K562 (cell line): ENCODE results near the gene FHIT. TPM values are rescaled to one million over a fixed set of nuclear protein-coding genes. Genes with fewer than 3 reads are reported as not detected.

Source experiments
- ATAC-seq: fragments of 200-7000 bp; cut with Tn5 transposase; 3 replicates; pipeline ENCODE4 v1.9.1; 2020; ENCODE audit warnings: moderate library complexity
- BruUV-seq: library from RNA; stranded (reverse); fragments of 400-500 nt; replicated peaks from 2 replicates; lab custom pipeline; 2021; lab: Mats Ljungman, UMichigan
- CTCF ChIA-PET: fragments of 300-600 bp; formaldehyde crosslinking; extraction: SDS; loops from one replicate; lab custom pipeline; 2021; ENCODE audit warnings: low intra/inter-chr PET ratio; lab: Yijun Ruan, JAX
- POLR2A ChIA-PET: fragments of 300-600, 350-650 bp; sonication (Branson Sonifier 250); formaldehyde crosslinking; extraction: SDS; loops from one replicate; lab custom pipeline; 2021; ENCODE audit warnings: antibody characterized with exemption, inconsistent platforms; lab: Yijun Ruan, JAX
- DNase-seq, 4 experiments: peaks; one replicate each; pipeline versions ENCODE4 v3.0.0 to v3.0.0-alpha.2; 2011 to 2018; ENCODE audit warnings: low spot score in 3 of 4, mixed read lengths in 3 of 4; ENCODE audit errors: extremely low read depth in 1 of 4
- FAIRE-seq: peaks from 2 replicates; lab custom pipeline; 2011; peaks lifted over from hg19 to GRCh38; lab: Jason Lieb, UNC
- H2AFZ ChIP-seq: 2 replicates; pipeline ENCODE4 v1.6.0; 2011; ENCODE audit warnings: low read depth, low read length, control low read depth, inconsistent platforms
- H3K27ac ChIP-seq: fragments of 200-600 bp; 3 replicates; pipeline ENCODE4 v1.8.0; 2011; ENCODE audit warnings: low read depth, mild to moderate bottlenecking, control low read depth, inconsistent platforms, low read length, moderate library complexity, mixed read lengths; ENCODE audit errors: extremely low read depth
- H3K27me3 ChIP-seq, 2 experiments: fragments of 300-600 bp in 1 of 2; 2 replicates in 1 of 2; 3 replicates in 1 of 2; pipeline versions ENCODE4 v1.6.0 to v1.8.0; 2011; ENCODE audit warnings: inconsistent platforms in 2 of 2, low read length in 2 of 2, mild to moderate bottlenecking in 1 of 2, mixed read lengths in 1 of 2, moderate library complexity in 1 of 2; ENCODE audit not compliant: control insufficient read depth in 2 of 2, insufficient read depth in 2 of 2
- H3K36me3 ChIP-seq: fragments of 300-600 bp; 3 replicates; pipeline ENCODE4 v1.8.0; 2011; ENCODE audit warnings: mild to moderate bottlenecking, low read length, inconsistent platforms; ENCODE audit not compliant: control insufficient read depth, insufficient read depth
- H3K4me1 ChIP-seq, 2 experiments: fragments of 200-600 bp in 1 of 2; replicated peaks in 1 of 2; 2 replicates in 1 of 2; 3 replicates in 1 of 2; pipeline versions ENCODE4 v1.5.1 to v1.8.0; 2011; ENCODE audit warnings: inconsistent platforms in 2 of 2, low read length in 2 of 2, mild to moderate bottlenecking in 1 of 2, mixed read lengths in 1 of 2, moderate library complexity in 1 of 2; ENCODE audit not compliant: control insufficient read depth in 2 of 2, insufficient read depth in 2 of 2
- H3K4me2 ChIP-seq: 2 replicates; pipeline ENCODE4 v1.6.1; 2011; ENCODE audit warnings: low read length, control low read depth, inconsistent platforms, mixed read lengths; ENCODE audit not compliant: insufficient read depth
- H3K4me3 ChIP-seq: fragments of 200-600 bp; sonication (generic), shearing (Covaris generic); 2 replicates; pipeline ENCODE4 v1.5.1; 2016; ENCODE audit warnings: control low read depth, inconsistent platforms
- H3K79me2 ChIP-seq: fragments of 200-600 bp; 3 replicates; pipeline ENCODE4 v1.8.0; 2011; ENCODE audit warnings: low read length, inconsistent platforms; ENCODE audit not compliant: control insufficient read depth, insufficient read depth
- H3K9ac ChIP-seq, 2 experiments: 2 replicates each; pipeline versions ENCODE4 v1.6.0 to v1.6.1; 2011; ENCODE audit warnings: low read depth in 2 of 2, low read length in 2 of 2, control low read depth in 1 of 2, inconsistent platforms in 1 of 2, mild to moderate bottlenecking in 1 of 2, mixed read lengths in 1 of 2; ENCODE audit not compliant: insufficient read depth in 1 of 2
- H3K9me1 ChIP-seq: one replicate; pipeline ENCODE4 v1.6.0; 2011; ENCODE audit warnings: inconsistent platforms, mild to moderate bottlenecking, low read length, moderate library complexity; ENCODE audit not compliant: control insufficient read depth, insufficient read depth
- H3K9me3 ChIP-seq: replicated peaks from 2 replicates; pipeline ENCODE4 v1.5.1; 2011; ENCODE audit warnings: low read depth, low read length, inconsistent platforms; ENCODE audit not compliant: control insufficient read depth, insufficient read depth
- H4K20me1 ChIP-seq: replicated peaks from 2 replicates; pipeline ENCODE4 v1.6.1; 2011; ENCODE audit warnings: low read length, inconsistent platforms, mixed read lengths; ENCODE audit not compliant: control insufficient read depth, insufficient read depth
- E4F1 ChIP-seq: fragments of 250-450 bp; sonication (Bioruptor Pico); IDR thresholded peaks from 2 replicates; pipeline ENCODE4 v1.5.0; 2021; ENCODE audit warnings: mild to moderate bottlenecking, borderline replicate concordance
- ELF4 ChIP-seq: fragments of 450-650 bp; formaldehyde crosslinking; IDR thresholded peaks from 2 replicates; pipeline ENCODE4 v1.4.0; 2022; ENCODE audit warnings: missing genetic modification characterization
- FOXP1 ChIP-seq: sonication (generic); formaldehyde crosslinking; IDR thresholded peaks from 2 replicates; pipeline ENCODE4 v1.8.0; 2022; ENCODE audit warnings: mild to moderate bottlenecking, missing genetic modification reagents
- PHB2 ChIP-seq: fragments of 450-650 bp; IDR thresholded peaks from 2 replicates; pipeline ENCODE4 v1.6.1; 2017; ENCODE audit warnings: low read depth
- SIN3A ChIP-seq, 2 experiments: fragments of 150-350 bp in 1 of 2; IDR thresholded peaks; 2 replicates each; pipeline ENCODE4 v1.6.1; 2011 to 2016; ENCODE audit warnings: borderline replicate concordance in 2 of 2, low read depth in 2 of 2, low read length in 2 of 2, mild to moderate bottlenecking in 2 of 2, moderate library complexity in 2 of 2; ENCODE audit not compliant: control insufficient read depth in 1 of 2
- THAP7 ChIP-seq: fragments of 250-450 bp; sonication (Bioruptor Pico); IDR thresholded peaks from 2 replicates; pipeline ENCODE4 v1.5.0; 2021
- ZHX1 ChIP-seq: fragments of 150-350 bp; conservative IDR thresholded peaks from 2 replicates; pipeline ENCODE4 v1.6.1; 2014; ENCODE audit warnings: low read length
- ZNF586 ChIP-seq: fragments of 450-650 bp; formaldehyde crosslinking; conservative IDR thresholded peaks from 2 replicates; pipeline ENCODE4 v1.4.0; 2020; ENCODE audit warnings: mild to moderate bottlenecking, moderate library complexity
- WGBS: fragments of 100-300 bp; shearing (Covaris generic); methylation state at CpG from one replicate; pipeline ENCODE4 v1.1.6; 2016; ENCODE audit warnings: low coverage, mixed read lengths; ENCODE audit not compliant: insufficient coverage; ENCODE audit errors: missing lambda C conversion rate; 5-methylcytosine and 5-hydroxymethylcytosine counted together
- in situ Hi-C: fragments of 300-500 bp; cut with MboI; formaldehyde crosslinking; loops from 4 replicates; pipeline ENCODE4 v1.15.0; 2018; ENCODE audit warnings: inconsistent platforms, mixed read lengths
- intact Hi-C: fragments of 100-400 bp; cut with micrococcal nuclease; formaldehyde crosslinking; loops from 2 replicates; pipeline ENCODE4 v1.14.2; 2022
- polyA plus RNA-seq, 8 experiments: library from polyadenylated mRNA; depleted of rRNA in 4 of 8; stranded (reverse) in 5 of 8; unstranded in 3 of 8; fragments of >200 nt; fragmentation: Nextera tagmentation in 2 of 8; fragmentation: Illumina TruSeq in 1 of 8; extraction: Ambion mirVana in 2 of 8; extraction: Trizol in 1 of 8; gene quantifications; 2 replicates each; pipeline versions ENCODE4 v1.2.1 to v1.2.3, GENCODE V29; 2011 to 2014; ENCODE audit warnings: inconsistent platforms in 1 of 8, missing spikeins in 1 of 8
- total RNA-seq, 7 experiments: library from RNA; depleted of rRNA in 6 of 7; stranded (reverse); fragments of >200 nt in 6 of 7; fragmentation: Illumina TruSeq in 2 of 7; extraction: Trizol in 2 of 7; gene quantifications; 2 replicates each; pipeline versions ENCODE4 v1.2.1 to v1.2.3, GENCODE V29; 2011 to 2021; ENCODE audit warnings: low replicate concordance in 1 of 7

FHIT gene
- total and polyA plus RNA-seq, 9 of the 15 experiments (the other 6 are each of a cell fraction or from before 2014, with no cell fraction given) = 1.7 to 9.1 (median 4.3) TPM

DNA sequence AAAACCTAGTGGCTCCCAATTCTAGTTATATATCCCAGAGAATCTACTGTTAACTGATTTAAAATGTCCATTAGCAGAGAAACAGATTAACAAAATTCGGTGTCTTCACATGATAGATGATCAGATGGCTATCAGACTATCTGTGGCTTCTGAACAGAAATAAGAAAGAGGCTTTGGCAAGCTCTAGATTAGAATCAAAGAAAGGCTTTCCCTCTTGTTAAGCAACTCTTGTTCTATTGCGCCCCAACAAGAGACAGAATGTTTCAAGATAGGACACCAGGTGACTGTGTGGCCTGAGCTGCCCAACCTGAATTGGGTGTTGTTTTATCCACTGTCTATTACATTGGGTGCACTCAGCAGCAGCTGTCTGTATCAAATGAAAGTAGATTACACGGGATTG, 483.7 kb downstream of the FHIT start (continued):
- no peak for TF ChIP-seq ZHX1
- TF ChIP-seq PHB2 = no peak
- no peak for TF ChIP-seq ELF4 (CRISPR knock-in tag)
- no peak for TF ChIP-seq E4F1 (CRISPR knock-in tag)
- TF ChIP-seq FOXP1 = no peak
- TF ChIP-seq ZNF586 (CRISPR knock-in tag) = no peak
- TF ChIP-seq, all 486 proteins: peak for 0

GRCh38 chr3:60765776-60766175, 485.5 kb downstream of the FHIT start:
- no peak overlapping the region for H3K4me2 ChIP-seq
- no peak for DNase-seq
- TF ChIP-seq THAP7 (CRISPR knock-in tag) (no peak), SIN3A (IDR thresholded peaks at IDR 0.05; ENCODE audit: borderline replicate concordance in 2 of 2, control insufficient read depth in 1 of 2, low read depth in 2 of 2, low read length in 2 of 2) (no peak)
- TF ChIP-seq, all 486 proteins: peak for 0
- Histone ChIP-seq H3K79me2 (no peaks in the 10 kb centered on the region), H3K9me3 (no peaks in the 10 kb centered on the region), H3K27ac (no peak overlapping the region), H4K20me1 (no peaks in the 10 kb centered on the region), H3K9ac (no peak overlapping the region), H3K27me3 (no peaks in the 10 kb centered on the region), H3K4me1 (no peaks in the 10 kb centered on the region), H2AFZ (no peak overlapping the region), H3K36me3 (no peaks in the 10 kb centered on the region), H3K9me1 (no peaks in the 10 kb centered on the region), H3K4me3 (no peak overlapping the region)
- no peak for FAIRE-seq
- BruUV-seq = no TSS peak
- no peak for ATAC-seq
- 10% methylated on average over 3 of the region's 3 CpGs for WGBS
- ChIA-PET POLR2A (no interaction called here), CTCF (no interaction called here)
- in situ Hi-C loops (no loop called here), intact Hi-C loops (no loop called here)
